ENCODE measurements around the gene CRB1.

CRB1 gene

DNA sequence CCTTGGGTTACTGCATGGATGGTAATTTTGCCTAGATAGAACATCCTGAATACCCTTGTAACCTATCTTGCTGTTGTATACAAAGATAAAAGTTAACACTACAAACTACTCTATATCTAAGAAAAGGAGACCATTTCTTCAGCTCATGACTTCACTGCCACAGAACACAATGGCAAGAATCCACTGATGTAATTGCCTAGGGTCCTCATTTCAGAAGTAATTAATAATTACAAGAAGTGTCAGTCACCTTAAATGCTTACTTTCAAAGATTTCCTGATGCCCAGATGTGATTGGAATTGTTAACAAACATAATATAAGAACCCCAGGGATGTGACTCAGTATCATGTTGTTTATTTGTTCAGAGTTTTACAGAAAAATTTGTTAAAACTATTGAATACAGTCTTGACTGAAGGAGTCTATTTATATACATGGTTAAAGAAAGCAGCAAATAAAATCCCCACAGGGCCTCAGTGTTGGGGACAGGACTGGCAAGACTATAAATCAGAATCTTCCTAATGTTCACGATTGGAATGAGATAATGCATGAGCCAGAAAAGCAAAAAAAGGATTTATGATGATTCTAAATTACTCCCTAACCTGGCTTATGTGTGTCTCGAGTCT, 83.9 kb downstream of the CRB1 start:
- Histone ChIP-seq H3K4me3 (no peak overlapping the region), H3K27ac (no peak overlapping the region), H3K4me1 (no peaks in the 10 kb centered on the region), H3K36me3 (no peaks in the 10 kb centered on the region), H3K9me3 (no peaks in the 10 kb centered on the region), H3K27me3 (no peaks in the 10 kb centered on the region)
- TF ChIP-seq, protein P1, sequence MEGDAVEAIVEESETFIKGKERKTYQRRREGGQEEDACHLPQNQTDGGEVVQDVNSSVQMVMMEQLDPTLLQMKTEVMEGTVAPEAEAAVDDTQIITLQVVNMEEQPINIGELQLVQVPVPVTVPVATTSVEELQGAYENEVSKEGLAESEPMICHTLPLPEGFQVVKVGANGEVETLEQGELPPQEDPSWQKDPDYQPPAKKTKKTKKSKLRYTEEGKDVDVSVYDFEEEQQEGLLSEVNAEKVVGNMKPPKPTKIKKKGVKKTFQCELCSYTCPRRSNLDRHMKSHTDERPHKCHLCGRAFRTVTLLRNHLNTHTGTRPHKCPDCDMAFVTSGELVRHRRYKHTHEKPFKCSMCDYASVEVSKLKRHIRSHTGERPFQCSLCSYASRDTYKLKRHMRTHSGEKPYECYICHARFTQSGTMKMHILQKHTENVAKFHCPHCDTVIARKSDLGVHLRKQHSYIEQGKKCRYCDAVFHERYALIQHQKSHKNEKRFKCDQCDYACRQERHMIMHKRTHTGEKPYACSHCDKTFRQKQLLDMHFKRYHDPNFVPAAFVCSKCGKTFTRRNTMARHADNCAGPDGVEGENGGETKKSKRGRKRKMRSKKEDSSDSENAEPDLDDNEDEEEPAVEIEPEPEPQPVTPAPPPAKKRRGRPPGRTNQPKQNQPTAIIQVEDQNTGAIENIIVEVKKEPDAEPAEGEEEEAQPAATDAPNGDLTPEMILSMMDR (IDR thresholded peaks at IDR 0.05) = no peak
- intact Hi-C loops (cut with DNase I; ENCODE audit: low total_unique reads) = no loop called here
- DNase-seq = no peak

GRCh38 chr1:197355248-197355995, 87.4 kb downstream of the CRB1 start:
- Histone ChIP-seq H3K36me3 (no peaks in the 10 kb centered on the region), H3K27me3 (no peaks in the 10 kb centered on the region), H3K9me3 (no peaks in the 10 kb centered on the region), H3K4me3 (no peak overlapping the region), H3K4me1 (no peaks in the 10 kb centered on the region), H3K27ac (no peak overlapping the region)
- no peak for DNase-seq
- intact Hi-C loops (cut with DNase I; ENCODE audit: low total_unique reads) = no loop called here
- TF ChIP-seq, protein P1 (IDR thresholded peaks at IDR 0.05) = no peak

DNA sequence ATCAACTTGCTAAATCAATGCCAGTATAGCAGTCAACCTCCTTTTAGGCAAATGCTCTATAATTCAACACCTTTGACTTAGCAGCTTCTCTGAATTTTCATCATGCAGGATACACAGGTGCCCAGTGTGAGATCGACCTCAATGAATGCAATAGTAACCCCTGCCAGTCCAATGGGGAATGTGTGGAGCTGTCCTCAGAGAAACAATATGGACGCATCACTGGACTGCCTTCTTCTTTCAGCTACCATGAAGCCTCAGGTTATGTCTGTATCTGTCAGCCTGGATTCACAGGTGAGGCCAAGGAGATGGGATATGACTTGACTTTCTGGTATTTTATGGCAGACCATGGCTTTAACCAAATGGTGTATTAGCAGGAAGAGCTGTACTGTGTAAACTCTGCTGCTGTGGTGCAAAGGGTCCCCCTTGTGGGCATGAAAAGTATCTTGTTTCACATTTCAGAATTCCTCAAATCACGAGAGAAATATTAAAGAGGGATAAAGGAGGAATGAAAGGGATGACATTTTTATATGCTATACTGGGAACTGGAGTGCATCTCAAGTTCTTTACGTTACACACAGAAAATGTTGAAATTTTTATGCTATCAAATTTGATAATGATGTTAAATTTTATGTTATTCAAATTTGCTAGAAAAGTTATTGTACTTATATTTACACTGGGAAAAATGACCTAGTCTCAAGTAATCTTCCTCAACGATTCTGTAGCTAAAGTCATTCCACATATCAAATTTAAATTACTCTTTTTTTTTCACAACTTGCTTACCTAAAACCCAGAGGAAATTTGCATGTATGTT, 88.9 kb downstream of the CRB1 start:
- Histone ChIP-seq H3K4me1 (no peaks in the 10 kb centered on the region), H3K27ac (no peak overlapping the region), H3K9me3 (no peaks in the 10 kb centered on the region), H3K36me3 (no peaks in the 10 kb centered on the region), H3K27me3 (no peaks in the 10 kb centered on the region), H3K4me3 (no peak overlapping the region)
- intact Hi-C loops (cut with DNase I; ENCODE audit: low total_unique reads) = no loop called here
- DNase-seq = no peak
- TF ChIP-seq, protein P1 (IDR thresholded peaks at IDR 0.05) = peak; percentile 35 to 49

DNA sequence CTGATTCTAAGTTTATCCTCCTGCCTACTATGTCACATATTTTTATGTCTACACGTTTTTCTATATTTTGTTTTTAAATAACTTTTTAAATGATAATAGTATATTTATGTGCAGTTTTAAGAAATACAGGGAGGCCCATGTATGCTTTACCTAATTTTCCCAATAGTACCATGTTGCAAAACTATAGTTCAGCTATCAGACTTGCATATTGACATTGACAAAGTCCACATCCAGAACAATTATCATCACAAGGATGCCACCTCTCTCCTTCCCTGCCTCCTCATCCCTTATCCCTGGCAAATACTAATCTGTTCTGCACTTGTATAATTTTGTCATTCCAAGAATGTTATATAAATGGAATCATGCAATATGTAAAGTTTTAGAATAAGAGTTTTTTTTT, 90.9 kb downstream of the CRB1 start:
- Histone ChIP-seq H3K27me3 (no peaks in the 10 kb centered on the region), H3K9me3 (no peaks in the 10 kb centered on the region), H3K36me3 (no peaks in the 10 kb centered on the region), H3K4me3 (no peak overlapping the region), H3K27ac (no peak overlapping the region), H3K4me1 (no peaks in the 10 kb centered on the region)
- DNase-seq = no peak
- intact Hi-C loops (cut with DNase I; ENCODE audit: low total_unique reads) = no loop called here
- TF ChIP-seq, protein P1 (IDR thresholded peaks at IDR 0.05) = no peak

GRCh38 chr1:197360068-197360467, 92.0 kb downstream of the CRB1 start:
- intact Hi-C loops (cut with DNase I; ENCODE audit: low total_unique reads) = no loop called here
- TF ChIP-seq, protein P1 (IDR thresholded peaks at IDR 0.05) = no peak
- no peaks in the 10 kb centered on the region for H3K4me1 ChIP-seq
- H3K27ac ChIP-seq = no peak overlapping the region
- no peak overlapping the region for H3K4me3 ChIP-seq
- no peaks in the 10 kb centered on the region for H3K9me3 ChIP-seq
- no peaks in the 10 kb centered on the region for H3K27me3 ChIP-seq
- no peaks in the 10 kb centered on the region for H3K36me3 ChIP-seq
- DNase-seq = no peak
